H1 (cell line): Measurements from ENCODE around the gene NEURL1. TPM values are rescaled to one million over a fixed set of nuclear protein-coding genes. Genes with fewer than 3 reads are reported as not detected.

ENCODE experiments used
- CTCF ChIA-PET: fragments of 300-600 bp; sonication (Branson Sonifier 250); formaldehyde crosslinking; loops from one replicate; lab custom pipeline; 2021; ENCODE audit not compliant: partially characterized antibody; lab: Charles Lee
- POLR2A ChIA-PET: fragments of 300-600 bp; sonication (Branson Sonifier 250); formaldehyde crosslinking; loops from one replicate; lab custom pipeline; 2021; ENCODE audit warnings: inconsistent platforms; ENCODE audit not compliant: partially characterized antibody; lab: Charles Lee
- DNase-seq, 2 experiments: peaks; one replicate each; pipeline versions ENCODE4 v3.0.0 to v3.0.0-alpha.2; 2010 to 2022; ENCODE audit warnings: low spot score in 2 of 2, low read depth in 1 of 2, mixed read lengths in 1 of 2
- FAIRE-seq: peaks from 2 replicates; lab custom pipeline; 2011; peaks lifted over from hg19 to GRCh38; lab: Jason Lieb, UNC
- H2AFZ ChIP-seq: 2 replicates; pipeline ENCODE4 v1.8.1; 2012; ENCODE audit warnings: low read length, inconsistent platforms
- H2AK5ac ChIP-seq: 2 replicates; pipeline ENCODE4 v1.6.1; 2013; ENCODE audit warnings: low read depth, low read length
- H2BK120ac ChIP-seq: replicated peaks from 2 replicates; pipeline ENCODE3; 2013; ENCODE audit warnings: low read depth, low read length, inconsistent platforms
- H2BK12ac ChIP-seq: 2 replicates; pipeline ENCODE4 v1.6.1; 2013; ENCODE audit warnings: low read depth, low read length
- H2BK15ac ChIP-seq: 2 replicates; pipeline ENCODE4 v1.6.1; 2013; ENCODE audit warnings: low read length
- H2BK20ac ChIP-seq: 2 replicates; pipeline ENCODE4 v1.6.1; 2013; ENCODE audit warnings: low read length
- H2BK5ac ChIP-seq: 2 replicates; pipeline ENCODE4 v1.6.1; 2013; ENCODE audit warnings: low read depth, low read length
- H3K14ac ChIP-seq: 2 replicates; pipeline ENCODE4 v1.6.1; 2013; ENCODE audit warnings: inconsistent platforms; ENCODE audit not compliant: insufficient read length
- H3K18ac ChIP-seq: 2 replicates; pipeline ENCODE4 v1.6.1; 2013; ENCODE audit warnings: low read length; ENCODE audit errors: extremely low read depth
- H3K23ac ChIP-seq: 2 replicates; pipeline ENCODE4 v1.6.1; 2013; ENCODE audit warnings: inconsistent platforms; ENCODE audit not compliant: insufficient read length
- H3K23me2 ChIP-seq: 2 replicates; pipeline ENCODE4 v1.6.1; 2013; ENCODE audit warnings: low read depth, low read length
- H3K27ac ChIP-seq: 2 replicates; pipeline ENCODE4 v1.6.1; 2011; ENCODE audit warnings: low read depth, low read length, inconsistent platforms
- H3K27me3 ChIP-seq, 4 experiments: replicated peaks in 1 of 4; 1 replicate in 1 of 4; 2 replicates in 3 of 4; pipeline versions ENCODE4 v1.6.1 to v1.8.1; 2011 to 2013; ENCODE audit warnings: low read length in 3 of 4, mild to moderate bottlenecking in 3 of 4, inconsistent platforms in 2 of 4, mixed read lengths in 2 of 4, moderate library complexity in 1 of 4; ENCODE audit not compliant: control insufficient read depth in 3 of 4, insufficient read depth in 3 of 4; ENCODE audit errors: extremely low read depth in 1 of 4
- H3K36me3 ChIP-seq, 4 experiments: 2 replicates each; pipeline versions ENCODE4 v1.6.1 to v1.8.1; 2011 to 2013; ENCODE audit warnings: mild to moderate bottlenecking in 4 of 4, low read length in 3 of 4, moderate library complexity in 2 of 4, control low read depth in 1 of 4, inconsistent platforms in 1 of 4; ENCODE audit not compliant: insufficient read depth in 4 of 4, control insufficient read depth in 2 of 4
- H3K4ac ChIP-seq: replicated peaks from 2 replicates; pipeline ENCODE3; 2013; ENCODE audit warnings: low read length, low read depth, mixed read lengths, inconsistent platforms; ENCODE audit not compliant: insufficient read length
- H3K4me1 ChIP-seq, 4 experiments: replicated peaks in 1 of 4; 1 replicate in 1 of 4; 2 replicates in 3 of 4; pipeline versions ENCODE4 v1.6.1 to v1.8.1; 2011 to 2013; ENCODE audit warnings: low read length in 3 of 4, inconsistent platforms in 2 of 4, mixed read lengths in 1 of 4; ENCODE audit not compliant: insufficient read depth in 4 of 4, control insufficient read depth in 3 of 4
- H3K4me2 ChIP-seq, 2 experiments: 2 replicates each; pipeline versions ENCODE4 v1.6.1 to v1.8.1; 2011 to 2013; ENCODE audit warnings: low read depth in 2 of 2, low read length in 2 of 2, control low read depth in 1 of 2, inconsistent platforms in 1 of 2, mild to moderate bottlenecking in 1 of 2; ENCODE audit not compliant: insufficient read depth in 1 of 2
- H3K4me3 ChIP-seq, 4 experiments: fragments of 200-600, 300-600 bp in 1 of 4; sonication (generic), shearing (Covaris generic), sonication (Bioruptor Twin) in 1 of 4; 2 replicates each; pipeline versions ENCODE4 v1.5.1 to v1.8.1; 2011 to 2016; ENCODE audit warnings: low read length in 4 of 4, low read depth in 3 of 4, control low read depth in 2 of 4, inconsistent platforms in 2 of 4, mild to moderate bottlenecking in 2 of 4, mixed read lengths in 1 of 4, moderate library complexity in 1 of 4; ENCODE audit not compliant: insufficient read depth in 2 of 4; ENCODE audit errors: extremely low read depth in 1 of 4
- H3K56ac ChIP-seq: replicated peaks from 2 replicates; pipeline ENCODE3; 2013; ENCODE audit warnings: low read depth, mild to moderate bottlenecking, mixed read lengths, low read length, inconsistent platforms; ENCODE audit not compliant: insufficient read length
- H3K79me1 ChIP-seq: 2 replicates; pipeline ENCODE4 v1.6.1; 2013; ENCODE audit warnings: low read depth, low read length, control low read depth
- H3K79me2 ChIP-seq, 2 experiments: 2 replicates each; pipeline versions ENCODE4 v1.6.1 to v1.8.1; 2012 to 2013; ENCODE audit warnings: low read length in 2 of 2, mild to moderate bottlenecking in 2 of 2, inconsistent platforms in 1 of 2; ENCODE audit not compliant: insufficient read depth in 2 of 2, control insufficient read depth in 1 of 2
- H3K9ac ChIP-seq, 4 experiments: replicated peaks in 1 of 4; 1 replicate in 1 of 4; 2 replicates in 3 of 4; pipeline versions ENCODE4 v1.6.1 to v1.8.1; 2011 to 2013; ENCODE audit warnings: low read depth in 3 of 4, low read length in 3 of 4, control low read depth in 2 of 4, mild to moderate bottlenecking in 2 of 4, moderate library complexity in 2 of 4, inconsistent platforms in 1 of 4; ENCODE audit errors: extremely low read depth in 1 of 4
- H3K9me3 ChIP-seq, 2 experiments: 2 replicates each; pipeline versions ENCODE4 v1.6.1 to v1.8.1; 2012 to 2013; ENCODE audit warnings: mild to moderate bottlenecking in 2 of 2, moderate library complexity in 2 of 2, control low read depth in 1 of 2, inconsistent platforms in 1 of 2, low read depth in 1 of 2, low read length in 1 of 2, mixed read lengths in 1 of 2; ENCODE audit not compliant: insufficient read depth in 2 of 2
- H4K20me1 ChIP-seq, 2 experiments: replicated peaks in 1 of 2; 2 replicates each; pipeline versions ENCODE3 to v1.8.1; 2011 to 2013; ENCODE audit warnings: inconsistent platforms in 2 of 2, low read length in 2 of 2, mild to moderate bottlenecking in 1 of 2; ENCODE audit not compliant: insufficient read depth in 2 of 2, control insufficient read depth in 1 of 2
- H4K5ac ChIP-seq: 2 replicates; pipeline ENCODE4 v1.6.1; 2013; ENCODE audit warnings: low read length, low read depth, mixed read lengths, inconsistent platforms; ENCODE audit not compliant: insufficient read length
- H4K8ac ChIP-seq: 2 replicates; pipeline ENCODE4 v1.8.0; 2013; ENCODE audit warnings: mild to moderate bottlenecking, moderate library complexity, low read length, inconsistent platforms; ENCODE audit not compliant: insufficient read depth; ENCODE audit errors: extremely low read depth
- H4K91ac ChIP-seq: replicated peaks from 2 replicates; pipeline ENCODE3; 2013; ENCODE audit warnings: low read length, mixed read lengths, inconsistent platforms; ENCODE audit not compliant: insufficient read length
- CREB1 ChIP-seq: IDR thresholded peaks from 2 replicates; pipeline ENCODE4 v1.6.1; 2012; ENCODE audit warnings: inconsistent platforms
- EGR1 ChIP-seq: IDR thresholded peaks from 2 replicates; pipeline ENCODE4 v1.6.1; 2011; ENCODE audit warnings: low read depth, low read length, borderline replicate concordance
- EZH2 ChIP-seq: fragments of 200-600 bp; sonication (generic); IDR thresholded peaks from 2 replicates; pipeline ENCODE4 v1.7.1; 2012; ENCODE audit warnings: low read depth, mild to moderate bottlenecking, moderate library complexity, low read length, inconsistent platforms; ENCODE audit not compliant: severe bottlenecking
- GABPA ChIP-seq: IDR thresholded peaks from 2 replicates; pipeline ENCODE4 v1.6.1; 2011; ENCODE audit warnings: mild to moderate bottlenecking, low read length, moderate library complexity, borderline replicate concordance; ENCODE audit not compliant: insufficient read depth
- HDAC6 ChIP-seq: IDR thresholded peaks from one replicate; pipeline ENCODE4 v1.7.1; 2012; ENCODE audit warnings: low read depth, mild to moderate bottlenecking, inconsistent platforms, low read length, moderate library complexity
- PHF8 ChIP-seq: fragments of 200-600 bp; sonication (generic); conservative IDR thresholded peaks from 2 replicates; pipeline ENCODE4 v1.7.1; 2012; ENCODE audit warnings: low read depth, mild to moderate bottlenecking, inconsistent platforms, low read length, moderate library complexity
- SIN3A ChIP-seq, 2 experiments: IDR thresholded peaks in 1 of 2; conservative IDR thresholded peaks in 1 of 2; 2 replicates each; pipeline ENCODE4 v1.6.1; 2011 to 2012; ENCODE audit warnings: low read length in 2 of 2, improper control_type of control experiment in 1 of 2, low read depth in 1 of 2, mild to moderate bottlenecking in 1 of 2
- SIX5 ChIP-seq: IDR thresholded peaks from 2 replicates; pipeline ENCODE4 v1.6.1; 2011; ENCODE audit warnings: mild to moderate bottlenecking, low read depth, low read length
- TAF1 ChIP-seq: IDR thresholded peaks from 2 replicates; pipeline ENCODE4 v1.6.1; 2011; ENCODE audit warnings: mild to moderate bottlenecking, low read depth, low read length
- TAF7 ChIP-seq: optimal IDR thresholded peaks from 2 replicates; pipeline ENCODE3; 2011; ENCODE audit warnings: low read depth, mild to moderate bottlenecking, inconsistent platforms, low read length, moderate library complexity, borderline replicate concordance
- USF2 ChIP-seq: IDR thresholded peaks from 2 replicates; pipeline ENCODE4 v1.6.1; 2011; ENCODE audit warnings: low read length, improper control_type of control experiment
- YY1 ChIP-seq: IDR thresholded peaks from 2 replicates; pipeline ENCODE4 v1.6.1; 2011; ENCODE audit warnings: low read depth, mild to moderate bottlenecking, low read length
- ZNF274 ChIP-seq: IDR thresholded peaks from 2 replicates; pipeline ENCODE4 v1.7.0; 2012; ENCODE audit warnings: low read length, borderline replicate concordance; ENCODE audit errors: extremely low read depth
- WGBS, 2 experiments: shearing (Covaris generic) in 1 of 2; methylation state at CpG; one replicate each; pipeline versions ENCODE4 v1.1.6 to v1.1.7; 2013 to 2015; ENCODE audit warnings: low lambda C conversion rate in 2 of 2, mixed read lengths in 2 of 2, inconsistent platforms in 1 of 2, low coverage in 1 of 2, missing lambda C conversion rate in 1 of 2; ENCODE audit not compliant: insufficient replicate concordance in 2 of 2, insufficient coverage in 1 of 2, insufficient read length in 1 of 2; ENCODE audit errors: extremely low coverage in 1 of 2, missing lambda C conversion rate in 1 of 2; 5-methylcytosine and 5-hydroxymethylcytosine counted together
- polyA plus RNA-seq, 7 experiments: library from polyadenylated mRNA; depleted of rRNA in 3 of 7; stranded (reverse) in 5 of 7; unstranded in 2 of 7; fragments of >200 nt in 5 of 7; fragments of 200-250 nt in 2 of 7; gene quantifications; 1 replicate in 5 of 7; 2 replicates in 1 of 7; 4 replicates in 1 of 7; pipeline versions ENCODE4 v1.2.1 to v1.2.3, GENCODE V29; 2011 to 2013; ENCODE audit warnings: missing spikeins in 2 of 7, mixed read lengths in 2 of 7
- total RNA-seq: library from RNA; stranded (reverse); fragmentation: NEBNext Ultra II Directional; extraction: Animal tissue kit (Norgen Biotek cat#: 25700); gene quantifications from 2 replicates; pipeline ENCODE4 v1.2.1, GENCODE V29; 2021

The NEURL1 gene
- total and polyA plus RNA-seq, 2 of the 8 experiments (the other 6 are each of a cell fraction or from before 2014, with no cell fraction given) = 0.54 to 0.58 TPM

- Histone ChIP-seq H4K20me1 (no peaks in the 10 kb centered on the region), H3K9ac (no peak overlapping the region), H3K18ac (no peak overlapping the region), H3K9me3 (no peaks in the 10 kb centered on the region), H4K91ac (no peak overlapping the region), H3K36me3 (no peaks in the 10 kb centered on the region), H3K27ac (no peak overlapping the region), H3K4me2 (no peak overlapping the region), H2BK12ac (0 out of 2 replicates have a peak overlapping the region, but pooled peaks have one; percentile 12), H3K79me2 (no peaks in the 10 kb centered on the region), H3K4me1 (peaks cover 4 to 29% (median 19%) of the 10 kb centered on the region in 4 experiments), H2BK15ac (0 out of 2 replicates have a peak overlapping the region, but pooled peaks have one; percentile 46), H2BK20ac (no peak overlapping the region), H2BK5ac (no peak overlapping the region), H3K4me3 (no peak overlapping the region), H3K56ac (no peak overlapping the region), H3K27me3 (no peaks in the 10 kb centered on the region), H3K23ac (no peak overlapping the region), H3K4ac (no peak overlapping the region), H3K14ac (no peak overlapping the region), H2AK5ac (no peak overlapping the region), H3K79me1 (no peaks in the 10 kb centered on the region), H3K23me2 (no peaks in the 10 kb centered on the region), H4K8ac (no peak overlapping the region), H2BK120ac (no peak overlapping the region), H2AFZ (no peak overlapping the region), H4K5ac (no peak overlapping the region)
- DNase-seq = no peak
- ChIA-PET POLR2A (interaction anchor here (1.0 to 1.1 kb wide), 2 partner anchors 21 to 148 kb away, joined by 3 read pairs; no protein-coding TSS in a partner anchor), CTCF (interaction anchor here (0.6 to 16.1 kb wide), 8 partner anchors 8 to 1543 kb away, joined by 3 to 185 read pairs (median 5); no protein-coding TSS in a partner anchor)
- FAIRE-seq = no peak
- WGBS, 2 experiments = 91% methylated on average over 4 of the region's 4 CpGs; no CpG with 5 or more reads in 1 of the 2 experiments
- TF ChIP-seq ZNF274 (no peak), EGR1 (no peak), HDAC6 (no peak), EZH2 (no peak), GABPA (no peak), YY1 (no peak), SIN3A (conservative IDR thresholded peaks at IDR 0.05 in 1 of 2, IDR thresholded peaks at IDR 0.05 in 1 of 2; ENCODE audit: low read depth in 1 of 2, low read length in 2 of 2) (no peak), PHF8 (no peak), TAF1 (no peak), USF2 (no peak), SIX5 (no peak), TAF7 (no peak), CREB1 (no peak)
Observed at GRCh38 chr10:103641326-103641725, 147.8 kb downstream of the NEURL1 start.
